HG02938 (cell line): ENCODE data around the gene PLCE1.

Experiments used
- ATAC-seq: cut with Tn5 transposase; IDR thresholded peaks from one replicate; pipeline ENCODE4 v1.9.1; 2021; ENCODE audit warnings: mild to moderate bottlenecking, moderate library complexity; ENCODE audit not compliant: unreplicated experiment

The PLCE1 gene

GRCh38 chr10:93993414-93993781 is 333 bp upstream of the PLCE1 start:
- no peak for ATAC-seq

DNA sequence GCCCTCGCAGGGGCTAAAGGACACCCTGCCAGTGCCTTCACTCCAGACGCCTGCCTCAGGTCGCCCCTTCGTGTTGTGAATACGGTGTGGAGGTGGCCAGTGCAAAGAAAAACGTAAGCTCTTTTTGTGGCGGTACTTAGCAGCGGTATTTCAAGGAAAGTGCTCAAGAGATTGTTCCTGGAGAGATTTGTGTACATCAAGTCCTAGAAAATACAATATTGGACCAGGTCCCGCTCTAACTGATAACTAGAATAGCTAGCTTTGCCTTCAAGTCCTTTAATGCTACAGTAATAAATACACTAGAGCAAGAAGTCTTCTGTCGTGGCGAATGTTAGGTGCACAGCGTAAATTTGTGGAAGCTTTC is 689 bp downstream of the PLCE1 start:
- no peak for ATAC-seq

DNA sequence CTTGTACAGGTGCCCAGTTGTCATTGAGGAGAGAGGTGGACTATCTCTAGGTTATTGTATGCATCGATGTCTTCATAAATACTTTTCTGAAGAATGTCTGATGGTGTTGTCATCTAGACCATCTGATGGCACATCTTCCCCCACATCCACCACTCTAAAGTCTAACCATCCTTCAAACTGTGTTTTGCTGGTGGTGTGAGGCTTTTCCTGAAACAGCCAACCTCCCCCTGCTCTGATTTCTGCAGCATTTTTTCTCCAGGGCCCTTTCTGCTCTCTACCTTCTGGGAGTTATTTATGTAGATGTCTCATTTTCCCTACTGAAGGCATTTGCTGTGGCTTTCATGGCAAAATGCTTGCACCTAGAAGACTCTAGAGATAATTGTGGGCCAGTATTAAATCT is 1.5 kb downstream of the PLCE1 start:
- no peak for ATAC-seq

GRCh38 chr10:93995598-93996271 is 2.0 kb downstream of the PLCE1 start:
- ATAC-seq, result no peak

DNA sequence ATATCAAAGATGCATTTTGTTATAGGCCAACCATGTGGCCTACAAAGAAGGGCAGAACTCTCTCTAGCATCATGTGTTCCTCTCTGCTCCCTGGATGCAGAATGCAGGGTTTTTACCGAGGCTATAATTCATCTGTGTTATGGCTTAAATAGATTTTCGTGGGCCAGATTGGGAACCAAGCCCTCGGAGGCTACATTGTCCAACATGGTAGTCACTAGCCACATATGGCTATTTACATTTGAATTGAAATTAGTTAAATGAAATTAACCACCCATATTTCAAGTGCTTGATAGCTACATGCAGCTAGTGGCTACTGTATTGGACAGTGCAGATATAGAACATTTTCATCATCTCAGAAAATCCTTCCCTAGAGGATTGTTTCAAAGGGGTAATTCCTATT is 2.8 kb downstream of the PLCE1 start:
- ATAC-seq, result no peak

DNA sequence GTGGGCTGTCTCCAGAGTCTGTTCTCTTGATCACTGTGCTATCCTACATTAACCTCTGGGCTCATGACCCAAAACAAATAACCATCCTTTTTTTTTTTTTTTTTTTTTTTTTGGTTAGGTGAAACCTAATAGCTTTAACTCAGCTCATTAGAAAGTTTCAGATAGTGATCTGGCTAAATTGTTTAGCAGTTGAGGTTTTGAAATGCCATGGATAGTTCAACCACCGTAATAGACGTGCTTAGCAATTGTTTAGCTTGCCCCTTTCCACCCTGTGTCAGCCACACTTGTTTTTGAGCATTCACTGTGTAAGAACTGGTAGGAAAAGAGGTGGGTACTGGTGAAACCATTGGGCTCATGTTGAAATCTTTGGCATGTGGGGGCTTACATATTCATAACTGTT is 3.8 kb downstream of the PLCE1 start:
- ATAC-seq, result no peak

DNA sequence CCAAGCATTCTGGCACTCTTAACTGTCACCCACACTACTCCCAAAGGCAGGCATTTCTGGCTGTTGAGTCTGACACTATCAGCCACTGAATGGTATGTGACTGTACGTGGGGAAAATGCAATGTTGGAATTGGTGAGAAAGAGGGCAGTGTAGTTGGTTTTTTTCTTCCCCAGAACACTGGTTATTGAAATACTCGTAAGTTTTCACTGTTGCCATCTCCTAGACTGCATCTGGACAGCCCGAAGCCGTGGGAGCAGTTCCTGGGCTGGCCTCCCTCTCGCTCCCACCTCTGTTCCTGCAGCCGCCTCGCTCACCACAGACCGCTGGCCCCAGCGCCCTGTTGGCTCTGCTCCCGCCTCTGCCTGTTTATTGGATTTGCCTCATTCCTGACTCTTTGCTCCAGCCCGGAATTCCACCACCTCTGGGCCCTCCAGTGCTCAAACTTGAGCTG is 5.7 kb downstream of the PLCE1 start:
- no peak for ATAC-seq

GRCh38 chr10:94000638-94001415 is 7.1 kb downstream of the PLCE1 start:
- ATAC-seq, result no peak

GRCh38 chr10:94001416-94001810 is 7.7 kb downstream of the PLCE1 start:
- no peak for ATAC-seq

DNA sequence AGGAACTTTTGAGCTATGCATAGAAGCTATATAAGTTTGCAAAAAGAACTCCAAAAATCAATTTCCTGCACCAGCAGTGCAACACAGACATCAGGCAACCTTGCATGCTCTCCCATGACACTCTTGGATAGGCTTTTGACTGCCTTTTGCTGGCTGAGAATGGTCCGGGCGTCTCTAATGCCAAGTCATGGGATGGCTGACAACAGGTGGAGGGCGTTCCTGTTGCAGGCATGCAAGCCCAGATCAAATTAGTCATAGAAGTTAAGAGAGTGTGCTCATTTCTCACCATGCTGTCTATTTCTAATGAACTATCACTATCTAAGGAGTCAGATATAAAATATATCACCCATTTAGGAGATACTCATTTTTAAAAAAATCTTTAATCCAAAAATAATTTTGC is 8.4 kb downstream of the PLCE1 start:
- no peak for ATAC-seq

- ATAC-seq, result no peak
Measured at GRCh38 chr10:94003488-94003887, 9.8 kb downstream of the PLCE1 start.

DNA sequence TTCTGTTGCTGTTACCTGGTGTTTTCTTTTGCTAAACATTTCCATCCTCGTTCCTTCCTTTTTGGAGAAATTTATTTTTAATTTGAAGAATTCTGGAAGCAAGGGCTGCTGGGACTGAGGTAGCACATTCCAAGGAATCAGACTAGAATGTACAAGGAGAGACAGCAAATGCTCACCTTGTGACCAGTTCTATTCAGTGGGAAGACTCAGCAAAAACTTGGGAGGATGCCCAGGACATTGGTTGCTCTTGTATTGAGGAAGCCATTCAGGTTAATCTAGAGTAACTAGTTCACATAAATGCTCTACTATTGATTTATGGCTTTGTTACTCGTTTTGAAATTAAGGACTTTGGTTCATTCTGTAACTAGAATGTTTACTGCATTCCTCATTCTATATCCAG is 11.3 kb downstream of the PLCE1 start:
- ATAC-seq, result no peak

DNA sequence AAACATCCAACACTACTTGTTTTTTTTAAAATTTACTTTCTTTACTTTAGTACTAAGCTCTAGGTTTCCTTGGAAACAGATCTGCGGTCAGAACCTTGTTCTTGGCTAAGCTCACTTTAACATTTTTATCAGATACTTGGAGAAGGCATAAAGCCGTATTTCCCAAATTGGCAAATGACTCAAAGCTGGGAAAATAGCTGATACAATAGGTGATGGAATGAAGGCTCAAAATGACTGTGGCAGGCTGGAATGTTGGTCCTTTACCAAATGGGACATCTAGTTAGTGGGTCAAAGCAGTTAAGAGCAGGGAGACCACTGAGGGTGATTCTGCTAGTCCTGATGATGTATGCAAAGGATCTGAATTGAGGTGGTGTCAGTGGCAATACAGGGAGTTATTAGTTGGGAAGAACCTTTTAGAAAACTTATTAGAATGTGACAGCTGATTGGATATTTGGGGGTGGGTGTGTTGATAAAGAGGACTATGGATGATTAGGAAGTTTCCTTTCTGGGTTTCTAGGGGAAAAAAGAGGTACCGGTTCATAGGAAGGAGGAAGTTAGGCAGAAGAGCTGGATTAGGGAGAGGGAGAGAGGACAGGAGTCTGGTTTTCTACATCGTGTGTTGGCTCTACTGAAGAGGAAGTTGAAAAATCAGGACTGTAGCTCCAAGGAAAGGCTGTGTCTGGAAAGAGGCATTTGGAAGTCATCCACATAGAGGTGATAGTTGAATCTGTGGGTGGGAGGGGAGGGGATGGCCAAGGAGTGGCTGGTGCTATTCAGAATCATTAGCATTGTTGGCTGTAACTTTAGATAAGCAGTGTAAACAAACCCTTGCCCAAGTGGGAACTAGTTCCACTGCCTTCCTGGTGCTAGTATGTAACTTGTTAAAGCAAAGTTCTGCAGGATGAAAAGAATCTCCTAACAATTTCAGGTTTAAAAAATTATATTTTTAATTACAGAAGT is 13.1 kb downstream of the PLCE1 start:
- ATAC-seq, result no peak

- no peak for ATAC-seq
Measured at GRCh38 chr10:94008526-94008925, 14.8 kb downstream of the PLCE1 start.

- ATAC-seq, result no peak
Measured at GRCh38 chr10:94010116-94010515, 16.4 kb downstream of the PLCE1 start.

GRCh38 chr10:94010886-94011285 is 17.2 kb downstream of the PLCE1 start:
- no peak for ATAC-seq

DNA sequence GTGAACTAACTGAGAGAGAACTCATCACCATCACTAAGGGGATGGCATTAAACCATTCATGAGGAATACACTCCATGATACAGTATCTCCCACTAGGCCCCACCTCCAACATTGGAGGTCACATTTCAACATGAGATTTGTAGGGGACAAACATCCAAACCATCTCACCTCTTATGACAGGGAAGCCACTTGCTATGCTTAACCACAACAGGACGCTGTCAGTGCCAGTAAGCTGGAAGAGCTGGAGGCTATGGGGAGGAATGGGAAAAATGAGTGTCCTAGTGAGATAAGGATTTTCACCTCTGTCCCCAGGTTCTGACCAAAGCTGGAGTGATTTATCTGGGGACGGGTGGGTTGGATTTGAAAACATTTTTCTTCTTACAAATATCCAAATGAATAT is 17.6 kb downstream of the PLCE1 start:
- no peak for ATAC-seq

GRCh38 chr10:94012834-94013233 is 19.1 kb downstream of the PLCE1 start:
- no peak for ATAC-seq

DNA sequence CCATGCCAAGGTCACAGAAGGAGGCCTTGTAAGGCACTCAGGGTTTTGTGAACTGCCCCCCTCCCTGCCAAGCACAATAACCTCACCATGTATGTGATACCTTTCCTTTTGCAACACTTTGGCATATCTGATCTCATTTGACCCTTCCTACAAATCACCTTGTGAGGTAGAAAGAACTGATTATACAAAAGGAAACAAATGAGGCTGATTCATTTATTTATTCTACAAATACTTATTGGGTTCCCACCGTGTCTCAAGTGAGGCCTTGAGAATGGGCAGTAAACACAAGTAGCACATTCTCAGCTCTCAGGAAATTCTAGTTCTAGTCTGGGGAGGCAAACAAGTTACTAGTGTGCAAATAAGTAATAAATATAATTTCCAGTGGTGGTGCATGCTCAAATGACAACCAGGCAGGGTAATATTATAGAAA is 19.6 kb downstream of the PLCE1 start:
- ATAC-seq, result no peak

- no peak for ATAC-seq
Measured at GRCh38 chr10:94014304-94014703, 20.6 kb downstream of the PLCE1 start.
